ENCODE data around the gene GAK. TPM values are rescaled to one million over a fixed set of nuclear protein-coding genes. Genes with fewer than 3 reads are reported as not detected.

Gene GAK
- total and polyA plus RNA-seq, 2 of the 13 experiments (the other 11 are each of a cell fraction or from before 2014, with no cell fraction given) = 17.5 to 44.3 TPM

GRCh38 chr4:874971-875817, 56.9 kb downstream of the GAK start (continued):
- TF ChIP-seq DBP (CRISPR knock-in tag; IDR thresholded peaks at IDR 0.05; ENCODE audit: not compliant biosample characterization) (no peak), AHDC1 (CRISPR knock-in tag; IDR thresholded peaks at IDR 0.05; ENCODE audit: borderline replicate concordance) (peak; percentile 32; the same call in 1 of the 2 replicates), GATAD2A (CRISPR knock-in tag; IDR thresholded peaks at IDR 0.05) (peak; percentile 46; the same call in 1 of the 2 replicates), ZNF605 (CRISPR knock-in tag; IDR thresholded peaks at IDR 0.05) (no peak), ZNF235 (CRISPR knock-in tag; IDR thresholded peaks at IDR 0.05; ENCODE audit: borderline replicate concordance) (no peak), ZNF101 (CRISPR knock-in tag; IDR thresholded peaks at IDR 0.05; ENCODE audit: borderline replicate concordance, low read depth) (no peak), EED (CRISPR knock-in tag; IDR thresholded peaks at IDR 0.05) (no peak), THAP11 (CRISPR knock-in tag; IDR thresholded peaks at IDR 0.05) (0 out of 2 replicates have a peak, but pooled peaks have one; percentile 15), XRCC5 (optimal IDR thresholded peaks at IDR 0.05; ENCODE audit: low read length) (peak; percentile 77), STAT5B (CRISPR knock-in tag; IDR thresholded peaks at IDR 0.05) (no peak), REL (CRISPR knock-in tag; conservative IDR thresholded peaks at IDR 0.05) (no peak), NFE2 (CRISPR knock-in tag; IDR thresholded peaks at IDR 0.05) (no peak), ZUFSP (CRISPR knock-in tag; IDR thresholded peaks at IDR 0.05; ENCODE audit: borderline replicate concordance) (no peak), NCOR1 (IDR thresholded peaks at IDR 0.05; ENCODE audit: borderline replicate concordance, low read length) (no peak), HMG20B (CRISPR knock-in tag; conservative IDR thresholded peaks at IDR 0.05) (no peak), MAZ (IDR thresholded peaks at IDR 0.05; ENCODE audit: borderline replicate concordance, low read depth, low read length) (0 out of 2 replicates have a peak, but pooled peaks have one; percentile 32), MAZ (CRISPR knock-in tag; IDR thresholded peaks at IDR 0.05; ENCODE audit: low read depth) (0 out of 2 replicates have a peak, but pooled peaks have one; percentile 32), SNAI1 (CRISPR knock-in tag; IDR thresholded peaks at IDR 0.05; ENCODE audit: borderline replicate concordance) (no peak), ATF4 (CRISPR knock-in tag; IDR thresholded peaks at IDR 0.05) (no peak), EZH2 (conservative IDR thresholded peaks at IDR 0.05; ENCODE audit: low read depth, low read length) (no peak)
